ENCODE measurements around the gene PNMA6F.

GRCh38 chrX:153336988-153337387 is 15.4 kb upstream of the PNMA6F start:
- no peak for TF ChIP-seq CTCF (IDR thresholded peaks at IDR 0.05)
- no peak for TF ChIP-seq POLR2A (IDR thresholded peaks at IDR 0.05)

All from heart left ventricle (tissue), 13 donors.